KOPT-K1 (cell line): ENCODE results near the gene MYZAP.

Experiments used
- H3K27ac ChIP-seq: fragments of 200-600 bp; sonication (generic); 2 replicates; pipeline ENCODE4 v1.5.1; 2016; ENCODE audit warnings: antibody characterized with exemption, mild to moderate bottlenecking, low read depth, low read length; ENCODE audit not compliant: poor library complexity, severe bottlenecking
- H3K36me3 ChIP-seq: fragments of 200-600 bp; sonication (generic); 2 replicates; pipeline ENCODE4 v1.5.1; 2017; ENCODE audit warnings: antibody characterized with exemption, mild to moderate bottlenecking, low read length, moderate library complexity; ENCODE audit not compliant: insufficient read depth
- H3K9me3 ChIP-seq: fragments of 200-600 bp; sonication (generic); 2 replicates; pipeline ENCODE4 v1.5.1; 2017; ENCODE audit warnings: antibody characterized with exemption, low read length, mild to moderate bottlenecking; ENCODE audit not compliant: insufficient read depth, poor library complexity, severe bottlenecking

The MYZAP gene

GRCh38 chr15:57591822-57592367 lies at the start of gene MYZAP:
TSS of gene MYZAP (plus strand) at chr15:57591904. CDS start at chr15:57592035, 131 bp downstream.
- Histone ChIP-seq H3K36me3 (no peaks in the 10 kb centered on the region), H3K27ac (no peak within 1 kb of the TSS), H3K9me3 (no peaks in the 10 kb centered on the region)

- Histone ChIP-seq H3K9me3 (no peaks in the 10 kb centered on the region), H3K27ac (no peak overlapping the region), H3K36me3 (no peaks in the 10 kb centered on the region)
Measured at GRCh38 chr15:57542505-57542817, 49.2 kb upstream of the MYZAP start.

- Histone ChIP-seq H3K27ac (no peak overlapping the region), H3K36me3 (no peaks in the 10 kb centered on the region), H3K9me3 (no peaks in the 10 kb centered on the region)
Measured at GRCh38 chr15:57544848-57545480, 46.7 kb upstream of the MYZAP start.

- Histone ChIP-seq H3K36me3 (no peaks in the 10 kb centered on the region), H3K27ac (no peak overlapping the region), H3K9me3 (no peaks in the 10 kb centered on the region)
Measured at GRCh38 chr15:57545995-57546394, 45.7 kb upstream of the MYZAP start.

- Histone ChIP-seq H3K36me3 (no peaks in the 10 kb centered on the region), H3K9me3 (no peaks in the 10 kb centered on the region), H3K27ac (no peak overlapping the region)
Measured at GRCh38 chr15:57547243-57547755, 44.4 kb upstream of the MYZAP start.

GRCh38 chr15:57548351-57548750 lies 43.4 kb upstream of the MYZAP start:
- Histone ChIP-seq H3K9me3 (no peaks in the 10 kb centered on the region), H3K36me3 (no peaks in the 10 kb centered on the region), H3K27ac (no peak overlapping the region)

GRCh38 chr15:57548835-57549234 lies 42.9 kb upstream of the MYZAP start:
- Histone ChIP-seq H3K9me3 (no peaks in the 10 kb centered on the region), H3K36me3 (no peaks in the 10 kb centered on the region), H3K27ac (no peak overlapping the region)

- Histone ChIP-seq H3K27ac (no peak overlapping the region), H3K9me3 (no peaks in the 10 kb centered on the region), H3K36me3 (no peaks in the 10 kb centered on the region)
Measured at GRCh38 chr15:57549935-57550334, 41.8 kb upstream of the MYZAP start.

GRCh38 chr15:57550640-57551039 lies 41.1 kb upstream of the MYZAP start:
- H3K9me3 ChIP-seq: no peaks in the 10 kb centered on the region
- H3K36me3 ChIP-seq: no peaks in the 10 kb centered on the region
- no peak overlapping the region for H3K27ac ChIP-seq

- no peaks in the 10 kb centered on the region for H3K36me3 ChIP-seq
- no peak overlapping the region for H3K27ac ChIP-seq
- no peaks in the 10 kb centered on the region for H3K9me3 ChIP-seq
Measured at GRCh38 chr15:57551715-57552677, 39.7 kb upstream of the MYZAP start.

- Histone ChIP-seq H3K9me3 (no peaks in the 10 kb centered on the region), H3K27ac (no peak overlapping the region), H3K36me3 (no peaks in the 10 kb centered on the region)
Measured at GRCh38 chr15:57552678-57553334, 38.9 kb upstream of the MYZAP start.

GRCh38 chr15:57553526-57553925 lies 38.2 kb upstream of the MYZAP start:
- Histone ChIP-seq H3K27ac (no peak overlapping the region), H3K36me3 (no peaks in the 10 kb centered on the region), H3K9me3 (no peaks in the 10 kb centered on the region)

GRCh38 chr15:57554063-57554811 lies 37.5 kb upstream of the MYZAP start:
- Histone ChIP-seq H3K27ac (no peak overlapping the region), H3K9me3 (no peaks in the 10 kb centered on the region), H3K36me3 (no peaks in the 10 kb centered on the region)

GRCh38 chr15:57554812-57555179 lies 36.9 kb upstream of the MYZAP start:
- Histone ChIP-seq H3K27ac (no peak overlapping the region), H3K9me3 (no peaks in the 10 kb centered on the region), H3K36me3 (no peaks in the 10 kb centered on the region)
